ENCODE results near the gene PRPF38B. TPM values are rescaled to one million over a fixed set of nuclear protein-coding genes. Genes with fewer than 3 reads are reported as not detected.

The PRPF38B gene
- total and polyA plus RNA-seq, 10 of the 15 experiments (the other 5 are each of a cell fraction or from before 2014, with no cell fraction given), result 32.9 to 79.2 (median 47.8) TPM

DNA sequence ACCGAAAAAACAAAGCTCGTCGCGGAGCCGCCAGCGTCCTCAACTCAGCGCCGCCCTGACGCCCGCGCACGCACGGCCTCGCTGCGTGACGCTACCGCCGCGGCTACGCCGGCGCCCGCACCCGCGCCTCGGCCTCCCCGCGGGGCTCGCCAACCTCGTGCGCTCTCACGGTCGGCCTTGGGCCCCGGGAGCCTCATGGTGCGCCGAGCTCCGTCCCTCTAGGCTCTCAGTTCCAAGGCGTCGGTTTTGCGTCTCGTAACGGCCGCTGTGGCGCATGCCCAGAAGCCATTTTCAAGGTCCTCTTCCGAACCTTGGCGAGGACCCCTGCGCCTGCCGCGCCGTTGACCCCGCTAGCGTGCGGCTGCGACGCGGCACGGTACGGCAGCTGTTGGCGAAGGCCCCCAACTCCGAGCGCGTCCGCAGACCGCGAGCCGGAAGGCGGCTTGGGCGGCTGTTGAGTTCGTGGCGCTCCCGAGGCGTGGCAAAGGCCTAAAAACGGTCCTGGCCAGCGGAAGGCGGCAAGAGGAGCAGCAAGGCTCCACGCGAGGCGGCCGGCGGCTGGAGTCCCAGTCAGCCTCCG, 31.0 kb upstream of the PRPF38B start, which contains the start of gene HENMT1 (continued):
- TF ChIP-seq, protein P1, sequence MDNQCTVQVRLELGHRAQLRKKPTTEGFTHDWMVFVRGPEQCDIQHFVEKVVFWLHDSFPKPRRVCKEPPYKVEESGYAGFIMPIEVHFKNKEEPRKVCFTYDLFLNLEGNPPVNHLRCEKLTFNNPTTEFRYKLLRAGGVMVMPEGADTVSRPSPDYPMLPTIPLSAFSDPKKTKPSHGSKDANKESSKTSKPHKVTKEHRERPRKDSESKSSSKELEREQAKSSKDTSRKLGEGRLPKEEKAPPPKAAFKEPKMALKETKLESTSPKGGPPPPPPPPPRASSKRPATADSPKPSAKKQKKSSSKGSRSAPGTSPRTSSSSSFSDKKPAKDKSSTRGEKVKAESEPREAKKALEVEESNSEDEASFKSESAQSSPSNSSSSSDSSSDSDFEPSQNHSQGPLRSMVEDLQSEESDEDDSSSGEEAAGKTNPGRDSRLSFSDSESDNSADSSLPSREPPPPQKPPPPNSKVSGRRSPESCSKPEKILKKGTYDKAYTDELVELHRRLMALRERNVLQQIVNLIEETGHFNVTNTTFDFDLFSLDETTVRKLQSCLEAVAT (IDR thresholded peaks at IDR 0.05), result no peak
- TF ChIP-seq CHD1 (IDR thresholded peaks at IDR 0.05; ENCODE audit: low read depth, low read length) (no peak), MXI1 (IDR thresholded peaks at IDR 0.05; ENCODE audit: low read depth, low read length) (no peak; the same call in 1 of the 2 replicates), FOS (IDR thresholded peaks at IDR 0.05; ENCODE audit: borderline replicate concordance, extremely low read depth, insufficient read length) (no peak), MYB (IDR thresholded peaks at IDR 0.05; ENCODE audit: borderline replicate concordance, low read depth, low read length) (no peak)
- TF ChIP-seq, protein P2, sequence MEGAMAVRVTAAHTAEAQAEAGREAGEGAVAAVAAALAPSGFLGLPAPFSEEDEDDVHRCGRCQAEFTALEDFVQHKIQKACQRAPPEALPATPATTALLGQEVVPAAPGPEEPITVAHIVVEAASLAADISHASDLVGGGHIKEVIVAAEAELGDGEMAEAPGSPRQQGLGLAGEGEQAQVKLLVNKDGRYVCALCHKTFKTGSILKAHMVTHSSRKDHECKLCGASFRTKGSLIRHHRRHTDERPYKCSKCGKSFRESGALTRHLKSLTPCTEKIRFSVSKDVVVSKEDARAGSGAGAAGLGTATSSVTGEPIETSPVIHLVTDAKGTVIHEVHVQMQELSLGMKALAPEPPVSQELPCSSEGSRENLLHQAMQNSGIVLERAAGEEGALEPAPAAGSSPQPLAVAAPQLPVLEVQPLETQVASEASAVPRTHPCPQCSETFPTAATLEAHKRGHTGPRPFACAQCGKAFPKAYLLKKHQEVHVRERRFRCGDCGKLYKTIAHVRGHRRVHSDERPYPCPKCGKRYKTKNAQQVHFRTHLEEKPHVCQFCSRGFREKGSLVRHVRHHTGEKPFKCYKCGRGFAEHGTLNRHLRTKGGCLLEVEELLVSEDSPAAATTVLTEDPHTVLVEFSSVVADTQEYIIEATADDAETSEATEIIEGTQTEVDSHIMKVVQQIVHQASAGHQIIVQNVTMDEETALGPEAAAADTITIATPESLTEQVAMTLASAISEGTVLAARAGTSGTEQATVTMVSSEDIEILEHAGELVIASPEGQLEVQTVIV (IDR thresholded peaks at IDR 0.05; ENCODE audit: borderline replicate concordance, partially characterized antibody), result no peak

DNA sequence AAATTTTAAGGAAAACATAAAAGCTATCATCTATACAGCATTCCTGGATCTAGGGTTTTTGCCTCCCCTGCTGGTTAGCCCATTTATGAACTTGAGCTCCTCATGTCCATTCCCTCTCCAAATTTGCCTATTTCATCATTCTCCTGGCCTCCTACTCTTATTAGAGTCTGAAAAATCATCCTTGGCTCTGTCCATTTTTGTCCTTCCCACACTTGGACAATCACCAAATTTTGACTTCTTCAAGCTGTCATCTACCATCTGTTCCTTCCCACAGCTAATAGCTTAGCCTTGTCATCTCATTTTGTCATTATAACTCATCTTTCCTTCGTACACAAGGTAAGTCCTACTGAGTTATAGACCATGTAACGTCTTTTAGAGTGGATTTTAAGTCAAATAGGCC, 29.0 kb upstream of the PRPF38B start:
- TF ChIP-seq, protein P3, sequence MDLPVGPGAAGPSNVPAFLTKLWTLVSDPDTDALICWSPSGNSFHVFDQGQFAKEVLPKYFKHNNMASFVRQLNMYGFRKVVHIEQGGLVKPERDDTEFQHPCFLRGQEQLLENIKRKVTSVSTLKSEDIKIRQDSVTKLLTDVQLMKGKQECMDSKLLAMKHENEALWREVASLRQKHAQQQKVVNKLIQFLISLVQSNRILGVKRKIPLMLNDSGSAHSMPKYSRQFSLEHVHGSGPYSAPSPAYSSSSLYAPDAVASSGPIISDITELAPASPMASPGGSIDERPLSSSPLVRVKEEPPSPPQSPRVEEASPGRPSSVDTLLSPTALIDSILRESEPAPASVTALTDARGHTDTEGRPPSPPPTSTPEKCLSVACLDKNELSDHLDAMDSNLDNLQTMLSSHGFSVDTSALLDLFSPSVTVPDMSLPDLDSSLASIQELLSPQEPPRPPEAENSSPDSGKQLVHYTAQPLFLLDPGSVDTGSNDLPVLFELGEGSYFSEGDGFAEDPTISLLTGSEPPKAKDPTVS (IDR thresholded peaks at IDR 0.05; ENCODE audit: low read depth, low read length), result no peak
- TF ChIP-seq PAX5 (IDR thresholded peaks at IDR 0.05; ENCODE audit: borderline replicate concordance, low read depth, low read length), result no peak
- TF ChIP-seq, protein P4, sequence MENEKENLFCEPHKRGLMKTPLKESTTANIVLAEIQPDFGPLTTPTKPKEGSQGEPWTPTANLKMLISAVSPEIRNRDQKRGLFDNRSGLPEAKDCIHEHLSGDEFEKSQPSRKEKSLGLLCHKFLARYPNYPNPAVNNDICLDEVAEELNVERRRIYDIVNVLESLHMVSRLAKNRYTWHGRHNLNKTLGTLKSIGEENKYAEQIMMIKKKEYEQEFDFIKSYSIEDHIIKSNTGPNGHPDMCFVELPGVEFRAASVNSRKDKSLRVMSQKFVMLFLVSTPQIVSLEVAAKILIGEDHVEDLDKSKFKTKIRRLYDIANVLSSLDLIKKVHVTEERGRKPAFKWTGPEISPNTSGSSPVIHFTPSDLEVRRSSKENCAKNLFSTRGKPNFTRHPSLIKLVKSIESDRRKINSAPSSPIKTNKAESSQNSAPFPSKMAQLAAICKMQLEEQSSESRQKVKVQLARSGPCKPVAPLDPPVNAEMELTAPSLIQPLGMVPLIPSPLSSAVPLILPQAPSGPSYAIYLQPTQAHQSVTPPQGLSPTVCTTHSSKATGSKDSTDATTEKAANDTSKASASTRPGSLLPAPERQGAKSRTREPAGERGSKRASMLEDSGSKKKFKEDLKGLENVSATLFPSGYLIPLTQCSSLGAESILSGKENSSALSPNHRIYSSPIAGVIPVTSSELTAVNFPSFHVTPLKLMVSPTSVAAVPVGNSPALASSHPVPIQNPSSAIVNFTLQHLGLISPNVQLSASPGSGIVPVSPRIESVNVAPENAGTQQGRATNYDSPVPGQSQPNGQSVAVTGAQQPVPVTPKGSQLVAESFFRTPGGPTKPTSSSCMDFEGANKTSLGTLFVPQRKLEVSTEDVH (IDR thresholded peaks at IDR 0.05; ENCODE audit: low read depth, partially characterized antibody), result no peak
- TF ChIP-seq NR2C2 (IDR thresholded peaks at IDR 0.05; ENCODE audit: borderline replicate concordance, control insufficient read depth, insufficient read length, low read depth), result no peak
- no peak for TF ChIP-seq ZZZ3 (IDR thresholded peaks at IDR 0.05; ENCODE audit: control insufficient read depth, insufficient read length, low read depth)
- no peak overlapping the region for H2AFZ ChIP-seq (ENCODE audit: control insufficient read depth, low read depth, low read length)
- H3K4me2 ChIP-seq (ENCODE audit: control insufficient read depth, insufficient read depth), result no peak overlapping the region
- no peaks in the 10 kb centered on the region; the same call in 1 of the 2 replicates for H3K79me2 ChIP-seq (ENCODE audit: control insufficient read depth, insufficient read depth, low read length)
- FAIRE-seq (no peak), ATAC-seq (no peak), DNase-seq (ENCODE audit: low read depth, low spot score) (no peak)
- BruUV-seq (replicated peaks), result no TSS peak
- POLR2A ChIA-PET, result interaction anchor here (1.2 kb wide), 1 partner anchor 29 kb away, joined by 3 read pairs; the partner anchor contains the start of gene PRPF38B
- H3K36me3 ChIP-seq (ENCODE audit: control insufficient read depth in 2 of 2, insufficient read depth in 2 of 2, low read length in 1 of 2), result no peaks in the 10 kb centered on the region
- SMC1A ChIA-PET (ENCODE audit: uncharacterized antibody, unreplicated experiment), result interaction anchor here (0.9 to 2.6 kb wide), 4 partner anchors 18 to 87 kb away, joined by 3 to 10 read pairs (median 4); partner anchors contain the start of gene PRPF38B
- no peak overlapping the region for H3K9ac ChIP-seq (ENCODE audit: control insufficient read depth, insufficient read depth, low read length)
- H3K9me3 ChIP-seq (replicated peaks; ENCODE audit: control insufficient read depth, insufficient read depth, low read length), result no peaks in the 10 kb centered on the region
- no peak overlapping the region for H3K4me3 ChIP-seq
- RAD21 ChIA-PET (ENCODE audit: unreplicated experiment), result interaction anchor here (2.8 kb wide), 1 partner anchor 29 kb away, joined by 12 read pairs; the partner anchor contains the start of gene PRPF38B
- H4K20me1 ChIP-seq (ENCODE audit: control insufficient read depth, insufficient read depth), result no peaks in the 10 kb centered on the region
- intact Hi-C loops (cut with micrococcal nuclease; ENCODE audit: unreplicated experiment), result loop anchor here (5.0 kb wide), 1 partner anchor 106 kb away; no protein-coding TSS in a partner anchor
- WGBS (ENCODE audit: insufficient coverage, insufficient replicate concordance, low lambda C conversion rate, missing lambda C conversion rate), result 57% methylated on average over 2 of the region's 2 CpGs
- H3K4me1 ChIP-seq (ENCODE audit: control insufficient read depth, insufficient read depth, low read length), result peaks cover 10% of the 10 kb centered on the region; the same call in 1 of the 2 replicates
- in situ Hi-C loops (cut with MboI), result no loop called here
- H3K27me3 ChIP-seq (replicated peaks in 1 of 2; ENCODE audit: control insufficient read depth in 2 of 2, insufficient read depth in 2 of 2, low read length in 1 of 2), result no peaks in the 10 kb centered on the region
- CTCF ChIA-PET, result no interaction called here
- no peak overlapping the region for H3K27ac ChIP-seq (ENCODE audit: control insufficient read depth, insufficient read depth)
